Bronchial epithelial cell (primary cell): ENCODE measurements around the gene CALB2. TPM values are rescaled to one million over a fixed set of nuclear protein-coding genes. Genes with fewer than 3 reads are reported as not detected.

Source experiments
- DNase-seq: peaks from one replicate; pipeline ENCODE4 v3.0.0-alpha.2; 2010; ENCODE audit warnings: low read depth
- FAIRE-seq: peaks from 2 replicates; lab custom pipeline; 2011; peaks lifted over from hg19 to GRCh38; lab: Jason Lieb, UNC
- H3K27me3 ChIP-seq: 2 replicates; pipeline ENCODE4 v1.5.1; 2011; ENCODE audit warnings: low read length; ENCODE audit not compliant: control insufficient read depth, insufficient read depth
- H3K36me3 ChIP-seq: 2 replicates; pipeline ENCODE4 v1.5.1; 2011; ENCODE audit warnings: low read length; ENCODE audit not compliant: control insufficient read depth, insufficient read depth
- H3K4me3 ChIP-seq: 2 replicates; pipeline ENCODE4 v1.5.1; 2011; ENCODE audit warnings: mild to moderate bottlenecking, low read depth, low read length, control low read depth
- CTCF ChIP-seq: IDR thresholded peaks from 2 replicates; pipeline ENCODE4 v1.5.1; 2011; ENCODE audit warnings: mild to moderate bottlenecking, moderate library complexity, low read length, control low read depth, inconsistent platforms; ENCODE audit not compliant: insufficient read depth, severe bottlenecking
- total RNA-seq: library from RNA; depleted of rRNA; stranded (reverse); fragments of >200 nt; gene quantifications from 2 replicates; pipeline ENCODE4 v1.2.1, GENCODE V29; 2014

CALB2 gene
- total RNA-seq, 1 donor from 2014 or later, result 0.26 TPM

DNA sequence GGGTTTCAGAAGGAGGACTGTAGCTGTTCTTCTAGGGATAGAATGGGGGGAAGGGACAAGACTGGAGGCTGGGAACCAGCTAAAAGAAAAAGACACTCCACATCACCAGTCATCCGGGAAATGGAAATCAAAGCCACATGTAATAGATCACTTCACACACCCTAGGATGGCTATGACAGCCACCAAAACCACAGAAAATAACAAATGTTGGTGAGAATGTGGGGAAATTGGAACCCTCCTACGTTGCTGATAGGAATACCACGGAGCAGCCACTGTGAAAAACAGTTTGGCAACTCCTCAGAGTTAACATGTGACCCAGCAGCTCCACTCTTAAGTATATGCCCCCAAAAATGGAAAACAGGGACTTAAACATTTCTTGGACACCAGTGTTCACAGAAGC, 81.0 kb downstream of the CALB2 start:
- Histone ChIP-seq H3K36me3 (no peaks in the 10 kb centered on the region), H3K27me3 (no peaks in the 10 kb centered on the region), H3K4me3 (no peak overlapping the region)
- FAIRE-seq, result no peak
- no peak for DNase-seq
- no peak for TF ChIP-seq CTCF

Other genes starting within 250 kb of the CALB2 start
- gene HYDIN, start 128.0 kb upstream of the CALB2 start, total RNA-seq, result 0.38 and 1.3 TPM in 2 replicates
- gene CMTR2, start 69.3 kb upstream of the CALB2 start, total RNA-seq, result 37.4 and 42.9 TPM in 2 replicates
- gene TLE7, start 83.3 kb downstream of the CALB2 start, total RNA-seq, result not detected in 2 replicates
- 7.9 and 8.1 TPM in 2 replicates for gene ZNF23, start 103.5 kb downstream of the CALB2 start, total RNA-seq
- 2.6 and 3.2 TPM in 2 replicates for gene ZNF19, start 130.6 kb downstream of the CALB2 start, total RNA-seq
- under 0.01 and 0.26 TPM in 2 replicates for gene CHST4, start 167.7 kb downstream of the CALB2 start, total RNA-seq
- not detected in 2 replicates for gene TAT, start 218.4 kb downstream of the CALB2 start, total RNA-seq